RPMI7951 (cell line): ENCODE measurements around the gene NR1H4. TPM values are rescaled to one million over a fixed set of nuclear protein-coding genes. Genes with fewer than 3 reads are reported as not detected.
"Not testable (repeated sequence)": the region's sequence is repeated elsewhere in the genome, so short reads cannot be mapped to it uniquely, and the experiment has no call there.

Source experiments
- DNase-seq: peaks from one replicate; pipeline ENCODE4 v3.0.0-alpha.2; 2012; ENCODE audit warnings: low read depth
- total RNA-seq: library from RNA; depleted of rRNA; stranded (reverse); fragments of >200 nt; shearing (Covaris generic); gene quantifications from 2 replicates; pipeline ENCODE4 v1.2.3, GENCODE V29; 2014; rRNA removed

Gene NR1H4
- not detected in 2 replicates for total RNA-seq

DNA sequence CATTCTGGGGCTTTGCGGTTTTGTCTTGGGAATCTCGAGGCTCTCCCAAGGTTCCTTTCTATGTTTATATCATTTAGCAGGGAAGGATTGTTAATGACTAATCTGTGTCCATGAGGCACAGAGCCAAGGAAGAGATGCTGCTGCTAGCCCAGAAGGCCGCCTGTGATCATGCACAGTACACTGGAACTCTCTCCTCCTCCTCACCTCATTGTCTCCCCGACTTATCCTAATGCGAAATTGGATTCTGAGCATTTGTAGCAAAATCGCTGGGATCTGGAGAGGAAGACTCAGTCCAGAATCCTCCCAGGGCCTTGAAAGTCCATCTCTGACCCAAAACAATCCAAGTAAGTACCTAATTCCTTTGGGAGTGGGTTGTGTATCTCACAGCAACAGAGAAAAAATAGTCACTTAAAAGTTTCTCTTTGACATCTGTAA lies at the start of gene NR1H4:
Gene NR1H4, plus strand, starts transcription at position 151 of the 435 bp plus-strand sequence. CDS start 19,458 bp downstream, outside the sequence.
- DNase-seq: peak; percentile 72

DNA sequence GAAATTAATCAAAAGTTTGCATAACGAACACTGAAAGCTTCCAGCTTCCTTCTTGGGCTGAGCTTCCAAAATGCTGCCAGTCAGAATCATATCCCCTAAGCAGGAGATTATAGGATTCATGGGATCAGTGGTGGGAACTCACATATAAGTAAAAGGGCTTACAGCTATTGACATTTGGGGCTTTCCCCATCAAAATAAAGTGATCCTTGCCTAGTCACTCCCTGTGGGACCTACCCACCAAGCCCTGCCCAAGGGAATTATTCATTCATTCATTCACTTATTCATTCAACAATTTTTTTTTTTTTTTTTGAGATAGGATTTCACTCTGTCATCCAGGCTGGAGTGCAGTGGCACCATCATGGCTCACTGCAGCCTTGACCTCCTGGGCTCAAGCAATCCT lies 47.5 kb upstream of the NR1H4 start:
- no peak for DNase-seq

- DNase-seq: peak; percentile 3
Observed at GRCh38 chr12:100427078-100427477, 46.6 kb upstream of the NR1H4 start.

- DNase-seq: not testable (repeated sequence)
Observed at GRCh38 chr12:100430251-100430650, 43.4 kb upstream of the NR1H4 start.

DNA sequence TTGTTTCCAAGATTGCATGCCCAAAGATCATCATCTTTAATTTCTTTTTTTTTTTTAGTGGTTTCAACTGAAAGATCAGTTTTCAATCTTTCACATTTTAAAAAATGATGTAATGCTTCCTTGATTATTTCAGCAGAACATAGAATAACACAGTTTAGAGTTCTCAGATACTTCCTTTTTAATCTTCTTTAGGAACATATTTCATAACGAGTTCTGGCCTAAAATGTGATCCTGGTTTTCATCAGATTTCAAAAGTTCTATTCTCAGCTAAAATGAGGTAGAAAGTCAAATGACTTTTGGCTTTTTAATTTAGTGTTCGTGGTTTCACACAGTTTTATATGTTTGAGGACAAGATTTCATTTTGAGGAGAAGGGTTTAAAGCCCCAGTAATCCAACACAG lies 40.0 kb upstream of the NR1H4 start:
- no peak for DNase-seq

- DNase-seq: no peak
Observed at GRCh38 chr12:100434177-100434576, 39.5 kb upstream of the NR1H4 start.

GRCh38 chr12:100435957-100436356 lies 37.7 kb upstream of the NR1H4 start:
- no peak for DNase-seq

- no peak for DNase-seq
Observed at GRCh38 chr12:100437038-100437841, 36.4 kb upstream of the NR1H4 start.

DNA sequence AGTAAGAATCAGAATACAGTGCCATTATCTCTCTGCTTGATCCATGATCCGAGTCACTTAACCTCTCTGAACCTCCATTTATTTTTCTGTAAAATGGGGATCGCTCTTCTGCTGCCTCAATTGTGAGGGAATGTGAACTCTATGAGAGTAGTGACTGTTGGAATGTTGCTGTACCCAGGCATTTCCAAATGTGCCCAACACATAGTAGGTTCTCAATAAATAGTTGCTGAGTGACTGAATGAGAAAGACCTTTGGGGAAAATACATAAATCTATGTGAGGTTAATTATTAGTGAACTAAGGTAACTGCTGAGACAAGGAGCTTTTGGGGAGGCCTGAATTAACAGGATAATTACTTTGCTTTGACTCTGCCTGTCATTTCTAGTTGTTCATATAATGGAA lies 33.9 kb upstream of the NR1H4 start:
- DNase-seq: no peak

GRCh38 chr12:100442403-100442802 lies 31.3 kb upstream of the NR1H4 start:
- DNase-seq: no peak

GRCh38 chr12:100443434-100443833 lies 30.2 kb upstream of the NR1H4 start:
- no peak for DNase-seq

GRCh38 chr12:100445081-100445481 lies 28.6 kb upstream of the NR1H4 start:
- no peak for DNase-seq

DNA sequence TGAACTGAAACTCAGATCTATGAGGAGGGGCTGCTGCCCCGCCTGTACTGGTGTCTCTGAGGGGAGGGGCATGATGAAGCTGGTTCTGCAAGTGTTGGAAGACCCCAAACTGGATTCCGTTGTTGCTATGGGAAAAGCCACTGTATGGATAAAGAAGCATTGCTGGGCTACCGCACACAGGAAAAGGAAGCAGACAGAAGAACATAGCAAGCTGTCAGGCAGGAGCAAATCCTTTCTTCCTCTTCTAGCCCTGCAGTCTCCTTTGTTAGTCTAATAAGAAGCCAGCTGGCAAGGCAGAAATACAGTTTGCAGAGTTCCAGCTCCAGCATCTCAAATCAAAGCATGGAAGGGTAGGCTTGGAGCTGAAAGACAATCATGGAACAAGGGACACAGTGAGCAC lies 26.3 kb upstream of the NR1H4 start:
- no peak for DNase-seq

- no peak for DNase-seq
Observed at GRCh38 chr12:100448656-100449055, 25.0 kb upstream of the NR1H4 start.

- DNase-seq: no peak
Observed at GRCh38 chr12:100450735-100451134, 22.9 kb upstream of the NR1H4 start.

- no peak for DNase-seq
Observed at GRCh38 chr12:100453951-100454350, 19.7 kb upstream of the NR1H4 start.

DNA sequence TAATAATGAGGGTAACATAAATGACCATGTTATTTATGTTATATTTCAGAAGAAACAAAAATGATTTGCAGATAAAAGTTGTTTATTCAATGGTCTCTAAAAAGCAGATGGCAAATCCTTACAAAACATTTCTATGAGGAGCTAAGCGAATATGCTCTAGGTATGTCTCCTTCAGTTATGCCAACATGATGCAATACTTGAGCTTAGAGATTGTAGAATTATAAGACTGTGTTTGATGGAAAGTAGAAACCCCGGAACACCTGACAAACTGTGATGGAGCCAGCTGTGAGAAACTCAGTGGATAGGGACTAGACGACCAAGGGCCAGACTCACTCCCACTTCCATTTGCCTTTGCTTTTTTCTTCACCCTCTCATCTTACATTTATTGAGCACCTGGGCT lies 17.8 kb upstream of the NR1H4 start:
- no peak for DNase-seq

DNA sequence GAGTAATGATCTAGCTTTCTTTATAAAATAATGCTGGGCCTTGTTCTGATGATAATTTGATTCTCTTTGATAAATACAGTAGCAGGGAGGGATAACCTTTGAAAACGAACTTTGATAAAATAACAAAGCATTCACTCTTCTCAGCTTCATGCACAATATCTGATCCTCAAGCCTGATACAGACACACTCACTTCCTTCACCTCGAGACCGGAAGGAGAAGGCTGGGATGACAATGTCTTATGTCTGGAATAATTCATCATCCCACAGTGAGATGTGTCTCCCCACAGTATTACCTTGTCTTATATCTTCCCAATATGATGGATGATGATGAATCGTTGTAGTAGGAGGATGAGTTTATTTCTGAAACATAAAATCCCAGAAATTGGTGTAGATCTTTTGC lies 15.5 kb upstream of the NR1H4 start:
- no peak for DNase-seq

DNA sequence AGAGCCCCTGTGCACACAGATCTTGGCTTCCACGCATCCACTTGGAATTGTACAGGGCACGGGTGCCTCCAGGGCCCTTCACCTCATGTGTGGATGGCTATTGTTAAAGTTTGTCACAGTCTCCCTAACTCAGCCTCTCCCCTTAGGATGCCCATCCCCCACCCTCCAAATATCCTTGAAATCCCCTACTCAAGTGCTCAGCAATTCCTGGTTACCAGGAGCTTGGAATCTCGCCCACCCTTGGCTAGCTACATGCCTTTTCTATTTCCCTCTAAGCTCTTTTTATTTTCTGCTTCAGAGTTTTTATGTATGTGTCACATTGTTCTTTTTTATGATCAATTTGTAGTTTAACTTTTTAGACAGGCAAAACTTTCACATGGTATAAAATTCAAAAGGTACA lies 13.0 kb upstream of the NR1H4 start:
- DNase-seq: no peak

DNA sequence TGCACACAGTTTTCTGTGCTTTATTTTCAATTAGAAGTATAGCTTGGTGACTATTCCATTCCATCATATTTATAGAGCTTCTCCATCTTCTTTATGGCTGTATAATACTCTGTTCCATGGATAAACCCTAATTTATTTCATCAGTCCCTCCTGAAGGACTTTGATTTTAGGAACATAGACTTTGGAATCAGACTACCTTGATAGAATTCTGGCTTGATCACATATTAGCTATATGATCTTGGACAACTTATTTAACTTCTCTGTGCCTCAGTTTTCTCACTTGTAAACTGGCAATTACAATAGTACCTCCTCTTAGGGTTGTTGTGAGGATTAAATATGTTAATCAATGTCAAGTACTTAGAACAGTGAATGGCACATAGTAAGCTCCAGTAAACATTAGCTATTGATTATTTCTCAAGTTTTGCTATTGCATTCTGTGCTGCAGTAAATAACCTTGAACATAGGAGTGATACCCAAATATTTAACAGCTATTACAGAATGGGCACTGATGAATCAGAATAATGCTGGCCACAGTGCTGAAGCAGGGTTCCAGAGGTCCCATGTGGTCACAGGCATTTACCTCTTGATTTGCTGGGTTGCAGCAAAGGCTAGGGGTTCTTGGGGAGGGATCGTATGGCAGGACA lies 12.2 kb upstream of the NR1H4 start:
- DNase-seq: no peak

- no peak for DNase-seq
Observed at GRCh38 chr12:100463661-100464060, 10.0 kb upstream of the NR1H4 start.

DNA sequence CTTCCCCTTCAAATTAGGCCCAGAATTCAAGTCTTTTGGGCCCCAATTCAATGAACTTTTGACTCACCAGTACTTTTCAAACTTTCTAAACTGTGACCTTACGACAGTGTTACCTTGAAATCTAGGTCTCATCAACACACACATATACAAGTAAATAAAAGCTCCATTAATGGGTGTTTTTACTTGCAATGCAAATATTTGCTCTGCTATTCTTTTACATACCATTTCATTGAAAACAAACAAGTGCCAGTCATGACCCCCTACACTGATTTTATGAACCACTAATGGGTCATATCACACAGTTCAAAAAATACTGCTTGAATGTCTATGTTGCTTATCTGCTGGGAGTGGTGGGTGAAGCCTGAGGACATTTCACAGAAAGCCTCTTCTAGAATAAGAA lies 9.1 kb upstream of the NR1H4 start:
- DNase-seq: no peak

GRCh38 chr12:100468126-100468525 lies 5.5 kb upstream of the NR1H4 start:
- no peak for DNase-seq
